ENCODE data around the gene RHOH.

DNA sequence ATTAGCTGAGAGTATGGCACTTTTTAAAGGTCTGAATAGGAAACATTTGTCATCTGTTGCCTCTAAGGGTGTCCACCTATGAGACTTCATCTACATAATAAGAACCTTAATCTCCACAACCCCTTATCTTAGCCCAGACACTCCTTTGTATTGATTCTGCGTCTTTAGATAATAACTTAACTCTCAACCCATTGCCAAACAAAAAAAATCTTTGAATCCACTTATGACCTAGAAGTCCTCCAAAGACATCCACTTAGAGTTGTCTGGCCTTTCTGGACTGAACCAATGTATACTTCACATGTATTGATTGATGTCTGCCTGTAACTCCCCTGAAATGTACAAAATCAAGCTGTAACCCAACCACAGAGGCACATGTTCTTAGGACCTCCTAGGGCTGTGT lies 72.3 kb downstream of the RHOH start:
- no peak for TF ChIP-seq POLR2A (IDR thresholded peaks at IDR 0.05; ENCODE audit: low read length)
- no peak for TF ChIP-seq GATA1 (IDR thresholded peaks at IDR 0.05; ENCODE audit: low read depth, low read length)
